ENCODE measurements around the gene RELN.

RELN gene

GRCh38 chr7:103686064-103686463 is 303.4 kb downstream of the RELN start:
- no peak overlapping the region for H3K4me3 ChIP-seq (ENCODE audit: low read depth, low read length)
- TF ChIP-seq MAX (IDR thresholded peaks at IDR 0.05; ENCODE audit: low read depth, low read length) (no peak), MYC (IDR thresholded peaks at IDR 0.05; ENCODE audit: low read depth, low read length) (no peak), POLR2A (IDR thresholded peaks at IDR 0.05; ENCODE audit: extremely low read depth, insufficient read length) (no peak)
- TF ChIP-seq, protein P1, sequence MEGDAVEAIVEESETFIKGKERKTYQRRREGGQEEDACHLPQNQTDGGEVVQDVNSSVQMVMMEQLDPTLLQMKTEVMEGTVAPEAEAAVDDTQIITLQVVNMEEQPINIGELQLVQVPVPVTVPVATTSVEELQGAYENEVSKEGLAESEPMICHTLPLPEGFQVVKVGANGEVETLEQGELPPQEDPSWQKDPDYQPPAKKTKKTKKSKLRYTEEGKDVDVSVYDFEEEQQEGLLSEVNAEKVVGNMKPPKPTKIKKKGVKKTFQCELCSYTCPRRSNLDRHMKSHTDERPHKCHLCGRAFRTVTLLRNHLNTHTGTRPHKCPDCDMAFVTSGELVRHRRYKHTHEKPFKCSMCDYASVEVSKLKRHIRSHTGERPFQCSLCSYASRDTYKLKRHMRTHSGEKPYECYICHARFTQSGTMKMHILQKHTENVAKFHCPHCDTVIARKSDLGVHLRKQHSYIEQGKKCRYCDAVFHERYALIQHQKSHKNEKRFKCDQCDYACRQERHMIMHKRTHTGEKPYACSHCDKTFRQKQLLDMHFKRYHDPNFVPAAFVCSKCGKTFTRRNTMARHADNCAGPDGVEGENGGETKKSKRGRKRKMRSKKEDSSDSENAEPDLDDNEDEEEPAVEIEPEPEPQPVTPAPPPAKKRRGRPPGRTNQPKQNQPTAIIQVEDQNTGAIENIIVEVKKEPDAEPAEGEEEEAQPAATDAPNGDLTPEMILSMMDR (IDR thresholded peaks at IDR 0.05; ENCODE audit: low read depth, low read length): no peak
- no peak for DNase-seq (ENCODE audit: low read depth)

DNA sequence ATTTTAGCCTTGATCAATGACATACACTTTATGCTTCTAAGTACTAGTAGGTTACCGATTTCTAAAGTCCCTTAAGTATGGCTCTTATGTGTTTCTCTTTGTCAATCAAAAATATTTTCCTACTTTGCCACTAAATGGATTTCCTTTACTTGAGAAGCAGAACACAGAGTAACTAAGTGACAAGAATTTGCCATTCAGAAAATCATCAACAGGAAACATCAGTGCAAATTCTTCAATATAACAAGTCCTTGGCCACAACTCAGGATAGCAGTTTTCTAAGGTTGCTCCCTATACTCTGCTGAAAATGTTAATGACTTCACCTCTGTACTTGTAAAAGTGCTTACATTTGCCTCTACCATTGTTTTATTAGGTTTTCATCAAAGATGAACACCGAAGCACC is 303.8 kb downstream of the RELN start:
- H3K4me3 ChIP-seq (ENCODE audit: low read depth, low read length): no peak overlapping the region
- TF ChIP-seq POLR2A (IDR thresholded peaks at IDR 0.05; ENCODE audit: extremely low read depth, insufficient read length) (no peak), MYC (IDR thresholded peaks at IDR 0.05; ENCODE audit: low read depth, low read length) (no peak), MAX (IDR thresholded peaks at IDR 0.05; ENCODE audit: low read depth, low read length) (no peak)
- TF ChIP-seq, protein P1 (IDR thresholded peaks at IDR 0.05; ENCODE audit: low read depth, low read length): no peak
- no peak for DNase-seq (ENCODE audit: low read depth)

GRCh38 chr7:103683348-103683747 is 306.1 kb downstream of the RELN start:
- no peak for DNase-seq (ENCODE audit: low read depth)
- H3K4me3 ChIP-seq (ENCODE audit: low read depth, low read length): no peak overlapping the region
- TF ChIP-seq, protein P1 (IDR thresholded peaks at IDR 0.05; ENCODE audit: low read depth, low read length): no peak
- TF ChIP-seq POLR2A (IDR thresholded peaks at IDR 0.05; ENCODE audit: extremely low read depth, insufficient read length) (no peak), MAX (IDR thresholded peaks at IDR 0.05; ENCODE audit: low read depth, low read length) (no peak), MYC (IDR thresholded peaks at IDR 0.05; ENCODE audit: low read depth, low read length) (no peak)

DNA sequence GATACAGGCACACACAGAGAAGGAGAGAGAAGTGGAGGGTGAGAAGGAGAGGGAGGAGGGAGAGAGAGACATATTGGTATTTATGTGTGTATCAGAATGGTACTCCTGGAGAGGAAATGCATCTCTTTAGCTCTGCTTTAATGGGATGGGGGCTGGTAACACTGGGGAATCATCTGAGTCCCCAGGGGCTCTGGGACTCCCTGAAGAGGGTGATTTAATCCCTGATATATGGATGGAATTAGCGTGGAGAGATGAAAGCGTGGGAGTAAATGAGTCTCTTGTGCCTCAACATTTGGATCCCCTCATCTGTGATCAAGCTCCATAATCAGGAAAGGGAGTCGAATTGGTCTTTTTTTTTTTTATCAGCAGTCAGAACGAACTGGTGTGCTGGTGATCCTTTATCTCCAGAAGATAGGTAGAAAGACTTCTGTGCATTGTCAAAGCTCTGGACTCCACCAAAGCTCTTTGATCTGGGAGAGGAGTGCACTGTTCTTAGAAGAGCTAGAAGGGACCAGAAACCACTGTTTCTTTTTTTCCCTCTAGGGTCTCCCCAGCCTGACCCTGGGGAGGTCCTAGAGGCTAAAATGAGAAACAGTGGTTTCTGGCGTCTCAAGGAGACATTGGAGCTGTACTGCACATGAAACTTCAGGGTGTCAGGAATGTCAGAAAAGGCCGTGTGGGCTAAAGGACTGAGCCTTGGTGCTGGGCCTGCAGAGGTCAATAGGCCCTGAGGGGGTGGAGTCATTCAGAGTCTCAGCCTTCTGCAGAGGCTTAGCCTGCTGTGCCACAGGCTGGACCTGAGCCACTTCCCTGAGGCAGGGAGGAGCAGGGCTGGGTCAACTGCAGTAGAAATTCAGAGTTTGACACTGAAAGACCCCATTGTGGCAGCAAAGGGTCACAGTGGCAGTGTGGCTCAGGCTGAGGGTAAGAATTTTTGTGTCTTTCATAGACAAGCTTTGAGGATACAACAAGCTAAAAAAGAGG is 309.0 kb downstream of the RELN start:
- no peak for DNase-seq (ENCODE audit: low read depth)
- no peak overlapping the region for H3K4me3 ChIP-seq (ENCODE audit: low read depth, low read length)
- TF ChIP-seq MAX (IDR thresholded peaks at IDR 0.05; ENCODE audit: low read depth, low read length): no peak
- TF ChIP-seq, protein P1 (IDR thresholded peaks at IDR 0.05; ENCODE audit: low read depth, low read length): no peak
- TF ChIP-seq MYC (IDR thresholded peaks at IDR 0.05; ENCODE audit: low read depth, low read length): no peak
- no peak for TF ChIP-seq POLR2A (IDR thresholded peaks at IDR 0.05; ENCODE audit: extremely low read depth, insufficient read length)

- H3K4me3 ChIP-seq (ENCODE audit: low read depth, low read length): no peak overlapping the region
- no peak for DNase-seq (ENCODE audit: low read depth)
- TF ChIP-seq MYC (IDR thresholded peaks at IDR 0.05; ENCODE audit: low read depth, low read length) (no peak), POLR2A (IDR thresholded peaks at IDR 0.05; ENCODE audit: extremely low read depth, insufficient read length) (no peak), MAX (IDR thresholded peaks at IDR 0.05; ENCODE audit: low read depth, low read length) (no peak)
- TF ChIP-seq, protein P1 (IDR thresholded peaks at IDR 0.05; ENCODE audit: low read depth, low read length): no peak
Measured at GRCh38 chr7:103679151-103680132, 310.0 kb downstream of the RELN start.
